Gastrocnemius medialis (tissue), 4 donors: Measurements from ENCODE around the gene ERBIN. TPM values are rescaled to one million over a fixed set of nuclear protein-coding genes. Genes with fewer than 3 reads are reported as not detected.
"Not testable (repeated sequence)": the region's sequence is repeated elsewhere in the genome, so short reads cannot be mapped to it uniquely, and the experiment has no call there.

Experiments
- ATAC-seq, 2 donors: fragments of 150-250 bp; one replicate each; pipeline ENCODE4 v1.9.1; 2016
- DNase-seq, 2 donors: peaks; one replicate each; pipeline ENCODE4 v3.0.0-alpha.2; 2019
- H3K27ac ChIP-seq, 4 donors: fragments of 200-600 bp; sonication (generic); 1 replicate in 1 of 4; 2 replicates in 3 of 4; pipeline ENCODE4 v1.5.1; 2016 to 2018; ENCODE audit warnings: mild to moderate bottlenecking in 2 of 4, moderate library complexity in 1 of 4
- H3K27me3 ChIP-seq, 3 donors: fragments of 200-600 bp; sonication (generic) in 2 of 3; 1 replicate in 1 of 3; 2 replicates in 2 of 3; pipeline versions ENCODE4 v1.5.1 to v1.6.0; 2016 to 2019; ENCODE audit warnings: mild to moderate bottlenecking in 1 of 3, moderate library complexity in 1 of 3
- H3K36me3 ChIP-seq, 2 donors: fragments of 200-600 bp; sonication (generic) in 1 of 2; one replicate each; pipeline ENCODE4 v1.5.1; 2017 to 2018
- H3K4me1 ChIP-seq, 2 donors: fragments of 200-600 bp; sonication (generic) in 1 of 2; one replicate each; pipeline ENCODE4 v1.5.1; 2016 to 2017; ENCODE audit warnings: mild to moderate bottlenecking in 2 of 2
- H3K4me3 ChIP-seq, 4 donors: fragments of 200-600 bp; sonication (generic) in 3 of 4; 1 replicate in 1 of 4; 2 replicates in 3 of 4; pipeline ENCODE4 v1.5.1; 2016 to 2019; ENCODE audit warnings: mild to moderate bottlenecking in 2 of 4
- H3K9me3 ChIP-seq, 3 donors: fragments of 200-600 bp; sonication (generic) in 2 of 3; 1 replicate in 1 of 3; 2 replicates in 2 of 3; pipeline ENCODE4 v1.5.1; 2016 to 2019
- POLR2A ChIP-seq, 2 donors: fragments of 450-650 bp; IDR thresholded peaks; one replicate each; pipeline ENCODE4 v1.6.1; 2017; ENCODE audit warnings: antibody characterized with exemption in 2 of 2, mild to moderate bottlenecking in 2 of 2, moderate library complexity in 2 of 2
- in situ Hi-C, 4 donors: fragments of 200-750 bp; cut with MboI; loops; one replicate each; pipeline versions ENCODE4 v1.15.0 to v1.8.0; 2017; ENCODE audit warnings: low sequenced_read_pairs in 4 of 4
- intact Hi-C: fragments of 100-400 bp; cut with DNase I; formaldehyde crosslinking; loops from one replicate; pipeline ENCODE4 v1.15.1; 2023; ENCODE audit warnings: low total_unique reads
- total RNA-seq, 4 donors: library from RNA; depleted of rRNA; stranded (reverse); fragments of >200 nt; gene quantifications; one replicate each; pipeline versions ENCODE4 v1.1.0 to v1.2.3, GENCODE V29; 2016
- TF ChIP-seq, protein P1 (sequence below), 5 experiments: fragments of 450-650 bp in 3 of 5; fragments of 200-600 bp in 2 of 5; sonication (generic) in 2 of 5; IDR thresholded peaks in 4 of 5; conservative IDR thresholded peaks in 1 of 5; 1 replicate in 4 of 5; 2 replicates in 1 of 5; pipeline ENCODE4 v1.5.1; 2016 to 2019; ENCODE audit warnings: antibody characterized with exemption in 5 of 5, mild to moderate bottlenecking in 3 of 5, moderate library complexity in 3 of 5

Gene ERBIN
- total RNA-seq, 4 donors from 2014 or later = 35.1 to 42.0 (median 38.7) TPM

DNA sequence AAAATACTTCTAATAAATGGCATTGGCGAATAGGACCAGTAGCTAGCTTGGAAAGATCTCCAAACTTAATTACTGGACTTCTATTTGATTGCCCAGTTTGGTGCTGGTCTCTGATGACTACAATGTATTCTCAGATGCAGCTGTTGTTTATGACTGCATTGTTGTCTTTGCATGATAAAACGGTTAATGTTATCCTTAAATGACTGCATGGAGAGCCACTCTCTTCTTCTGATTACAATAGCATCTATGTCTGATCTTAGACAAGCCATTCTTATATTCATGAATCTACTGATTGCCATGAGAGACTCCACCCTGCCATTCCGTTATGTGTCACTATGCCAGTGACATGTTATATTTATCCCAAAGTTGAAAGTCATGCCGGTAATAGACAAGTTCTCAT, 42.9 kb upstream of the ERBIN start:
- ATAC-seq (no peak), DNase-seq (no peak)
- in situ Hi-C loops (no loop called here), intact Hi-C loops (no loop called here)
- H3K4me3 ChIP-seq = no peak overlapping the region
- H3K36me3 ChIP-seq = no peaks in the 10 kb centered on the region
- TF ChIP-seq POLR2A (IDR thresholded peaks at IDR 0.05) = no peak
- TF ChIP-seq, protein P1, sequence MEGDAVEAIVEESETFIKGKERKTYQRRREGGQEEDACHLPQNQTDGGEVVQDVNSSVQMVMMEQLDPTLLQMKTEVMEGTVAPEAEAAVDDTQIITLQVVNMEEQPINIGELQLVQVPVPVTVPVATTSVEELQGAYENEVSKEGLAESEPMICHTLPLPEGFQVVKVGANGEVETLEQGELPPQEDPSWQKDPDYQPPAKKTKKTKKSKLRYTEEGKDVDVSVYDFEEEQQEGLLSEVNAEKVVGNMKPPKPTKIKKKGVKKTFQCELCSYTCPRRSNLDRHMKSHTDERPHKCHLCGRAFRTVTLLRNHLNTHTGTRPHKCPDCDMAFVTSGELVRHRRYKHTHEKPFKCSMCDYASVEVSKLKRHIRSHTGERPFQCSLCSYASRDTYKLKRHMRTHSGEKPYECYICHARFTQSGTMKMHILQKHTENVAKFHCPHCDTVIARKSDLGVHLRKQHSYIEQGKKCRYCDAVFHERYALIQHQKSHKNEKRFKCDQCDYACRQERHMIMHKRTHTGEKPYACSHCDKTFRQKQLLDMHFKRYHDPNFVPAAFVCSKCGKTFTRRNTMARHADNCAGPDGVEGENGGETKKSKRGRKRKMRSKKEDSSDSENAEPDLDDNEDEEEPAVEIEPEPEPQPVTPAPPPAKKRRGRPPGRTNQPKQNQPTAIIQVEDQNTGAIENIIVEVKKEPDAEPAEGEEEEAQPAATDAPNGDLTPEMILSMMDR (IDR thresholded peaks at IDR 0.05 in 4 of 5, conservative IDR thresholded peaks at IDR 0.05 in 1 of 5) = no peak
- peaks cover 0 to 9% of the 10 kb centered on the region in 2 donors for H3K4me1 ChIP-seq
- no peak overlapping the region for H3K27ac ChIP-seq
- no peaks in the 10 kb centered on the region for H3K9me3 ChIP-seq
- H3K27me3 ChIP-seq = no peaks in the 10 kb centered on the region

DNA sequence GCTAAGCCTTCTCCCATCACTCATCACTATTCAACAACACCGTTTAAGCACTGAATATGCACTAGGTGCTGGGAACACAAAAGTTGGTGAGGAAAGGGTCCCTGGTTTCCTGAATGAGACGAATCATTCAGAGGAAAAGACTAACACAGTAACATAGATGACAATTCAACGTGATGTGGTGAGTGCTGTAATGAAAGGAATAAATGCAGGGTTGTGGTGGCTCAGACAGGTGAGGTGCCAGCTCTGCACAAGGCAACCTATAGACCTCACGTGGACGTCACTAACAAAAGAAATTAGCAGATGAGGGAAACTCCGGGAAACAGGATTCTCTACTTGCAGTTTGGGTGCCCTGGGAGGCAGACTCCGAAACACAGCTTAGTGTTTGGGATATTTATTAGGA, 40.0 kb upstream of the ERBIN start:
- Histone ChIP-seq H3K36me3 (no peaks in the 10 kb centered on the region), H3K4me1 (no peaks in the 10 kb centered on the region), H3K9me3 (no peaks in the 10 kb centered on the region), H3K27me3 (no peaks in the 10 kb centered on the region), H3K27ac (no peak overlapping the region), H3K4me3 (no peak overlapping the region)
- TF ChIP-seq, protein P1 (IDR thresholded peaks at IDR 0.05 in 4 of 5, conservative IDR thresholded peaks at IDR 0.05 in 1 of 5) = no peak
- no peak for TF ChIP-seq POLR2A (IDR thresholded peaks at IDR 0.05)
- no peak for ATAC-seq
- intact Hi-C loops (no loop called here), in situ Hi-C loops (no loop called here)
- no peak for DNase-seq

DNA sequence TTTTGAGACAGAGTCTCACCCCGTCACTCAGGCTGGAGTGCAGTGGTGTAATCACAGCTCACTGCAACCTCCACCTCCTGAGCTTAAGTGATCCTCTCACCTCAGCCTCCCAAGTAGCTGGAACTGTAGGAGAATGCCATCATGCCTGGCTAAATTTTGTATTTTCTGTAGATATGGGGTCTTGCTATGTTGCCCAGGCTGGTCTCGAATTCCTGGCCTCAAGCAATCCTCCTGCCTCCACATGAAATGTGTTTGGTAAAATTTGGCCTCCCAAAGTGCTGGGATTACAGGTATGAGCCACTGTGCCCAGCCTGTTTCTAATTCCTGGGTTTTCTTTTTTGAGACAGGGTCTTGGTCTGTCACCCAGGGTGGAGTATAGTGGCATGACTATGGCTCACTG, 34.4 kb upstream of the ERBIN start:
- intact Hi-C loops, ATAC-seq, H3K27me3 ChIP-seq: not testable (repeated sequence)

DNA sequence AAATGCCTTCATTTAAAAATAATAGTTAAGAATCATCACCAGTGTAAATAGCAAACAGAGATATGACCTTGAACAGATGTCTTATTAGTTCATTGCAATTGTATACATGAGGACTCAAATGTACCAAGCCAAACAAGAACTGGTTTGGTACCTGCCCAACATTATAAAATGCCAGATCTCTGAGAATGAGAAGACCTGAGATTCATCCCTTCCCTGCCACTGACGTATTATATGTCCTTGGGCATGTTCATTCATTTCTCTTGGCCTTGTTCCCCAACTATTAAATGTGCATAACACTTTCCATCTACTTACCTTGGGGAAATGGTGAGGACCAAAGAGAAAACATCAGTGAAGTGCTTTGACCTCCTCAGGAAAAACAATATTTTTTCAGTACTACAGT, 33.6 kb upstream of the ERBIN start:
- Histone ChIP-seq H3K4me3 (no peak overlapping the region), H3K36me3 (no peaks in the 10 kb centered on the region), H3K9me3 (no peaks in the 10 kb centered on the region), H3K27ac (no peak overlapping the region), H3K4me1 (no peaks in the 10 kb centered on the region), H3K27me3 (no peaks in the 10 kb centered on the region)
- TF ChIP-seq, protein P1 (IDR thresholded peaks at IDR 0.05 in 4 of 5, conservative IDR thresholded peaks at IDR 0.05 in 1 of 5) = no peak
- no peak for TF ChIP-seq POLR2A (IDR thresholded peaks at IDR 0.05)
- intact Hi-C loops = no loop called here
- DNase-seq (no peak), ATAC-seq (no peak)
- in situ Hi-C loops = no loop called here

More for the DNA sequence above, 34.4 kb upstream of the ERBIN start:
- in situ Hi-C loops, H3K27ac ChIP-seq, H3K9me3 ChIP-seq, H3K36me3 ChIP-seq, H3K4me1 ChIP-seq, DNase-seq, H3K4me3 ChIP-seq: not testable (repeated sequence)

DNA sequence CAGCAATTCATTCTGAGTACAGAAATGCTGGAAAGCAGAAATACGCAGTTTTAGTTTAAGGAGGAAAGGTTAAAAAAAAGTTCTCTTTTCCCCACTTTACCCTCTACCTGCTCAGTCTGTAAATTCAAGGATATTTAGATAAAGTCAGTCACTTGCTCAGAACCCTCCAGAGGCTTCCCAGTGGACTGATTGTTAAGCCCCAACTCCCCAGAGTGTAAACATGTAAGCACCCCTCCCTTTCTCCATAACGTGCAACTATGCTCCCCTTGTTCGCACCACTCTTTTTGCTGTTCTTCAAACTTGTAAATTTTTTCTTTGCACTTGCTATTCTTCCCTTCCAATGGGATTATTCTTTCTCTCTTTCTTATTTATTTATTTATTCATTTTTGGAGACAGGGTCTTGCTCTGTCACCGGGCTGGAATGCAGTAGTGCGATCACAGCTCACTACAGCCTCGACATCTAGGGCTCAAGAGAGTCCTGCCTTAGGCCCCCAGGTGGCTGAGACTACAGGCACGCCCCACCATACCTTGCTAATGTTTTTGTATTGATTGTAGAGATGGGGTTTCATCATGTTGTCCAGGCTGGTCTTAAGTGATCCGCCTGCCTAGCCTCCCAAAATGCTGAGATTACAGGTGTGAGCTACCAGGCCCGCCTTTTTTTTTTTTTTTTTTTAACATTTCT, 32.5 kb upstream of the ERBIN start:
- no peaks in the 10 kb centered on the region for H3K4me1 ChIP-seq
- H3K9me3 ChIP-seq = no peaks in the 10 kb centered on the region
- no peak for DNase-seq
- no peaks in the 10 kb centered on the region for H3K36me3 ChIP-seq
- H3K27ac ChIP-seq = no peak overlapping the region
- TF ChIP-seq, protein P1 (IDR thresholded peaks at IDR 0.05 in 4 of 5, conservative IDR thresholded peaks at IDR 0.05 in 1 of 5) = no peak
- TF ChIP-seq POLR2A (IDR thresholded peaks at IDR 0.05) = no peak
- intact Hi-C loops = no loop called here
- no peaks in the 10 kb centered on the region for H3K27me3 ChIP-seq
- H3K4me3 ChIP-seq = no peak overlapping the region
- no peak for ATAC-seq
- in situ Hi-C loops = no loop called here
